Muscle of leg (tissue), 11 donors: ENCODE results near the gene PON3. TPM values are rescaled to one million over a fixed set of nuclear protein-coding genes. Genes with fewer than 3 reads are reported as not detected.

ENCODE experiments used
- DNase-seq: peaks from one replicate; pipeline ENCODE4 v3.0.0; 2013
- H3K27ac ChIP-seq: one replicate; pipeline ENCODE4 v1.5.1; 2013; ENCODE audit warnings: mild to moderate bottlenecking, low read length, control low read depth
- H3K27me3 ChIP-seq: one replicate; pipeline ENCODE4 v1.6.1; 2013; ENCODE audit warnings: low read length; ENCODE audit not compliant: control insufficient read depth, insufficient read depth
- H3K36me3 ChIP-seq: one replicate; pipeline ENCODE4 v1.6.1; 2013; ENCODE audit warnings: low read length; ENCODE audit not compliant: control insufficient read depth, insufficient read depth
- H3K4me1 ChIP-seq: one replicate; pipeline ENCODE4 v1.6.1; 2013; ENCODE audit warnings: low read length; ENCODE audit not compliant: control insufficient read depth, insufficient read depth
- H3K4me3 ChIP-seq: one replicate; pipeline ENCODE4 v1.5.1; 2013; ENCODE audit warnings: low read length, control low read depth
- H3K9me3 ChIP-seq: replicated peaks from 2 replicates; pipeline ENCODE4 v1.6.1; 2013; ENCODE audit warnings: low read depth, low read length; ENCODE audit not compliant: control insufficient read depth
- WGBS: methylation state at CpG from one replicate; pipeline ENCODE4 v1.1.5; 2013; ENCODE audit warnings: missing lambda C conversion rate; ENCODE audit not compliant: insufficient coverage; 5-methylcytosine and 5-hydroxymethylcytosine counted together
- polyA plus RNA-seq, 8 donors: library from polyadenylated mRNA; unstranded; fragments of 120-200 nt; gene quantifications; one replicate each; pipeline versions ENCODE4 v1.2.1 to v1.2.3, GENCODE V29; 2013; ENCODE audit warnings: inconsistent platforms in 1 of 8, low replicate concordance in 1 of 8; ENCODE audit not compliant: insufficient read length in 8 of 8, insufficient read depth in 1 of 8
- total RNA-seq: library from RNA; stranded (reverse); fragments of 120-200 nt; gene quantifications from one replicate; pipeline ENCODE4 v1.2.4, GENCODE V29; 2013

Gene PON3
- total and polyA plus RNA-seq, 9 donors: 3.4 to 6.5 (median 5.0) TPM

- DNase-seq: no peak
- Histone ChIP-seq H3K9me3 (no peaks in the 10 kb centered on the region), H3K27me3 (no peaks in the 10 kb centered on the region), H3K4me3 (no peak overlapping the region), H3K27ac (no peak overlapping the region), H3K36me3 (peaks cover 2% of the 10 kb centered on the region), H3K4me1 (no peaks in the 10 kb centered on the region)
- WGBS: 60% methylated on average over 1 of the region's 3 CpGs
Measured at GRCh38 chr7:95357623-95358022, 38.6 kb downstream of the PON3 start.

GRCh38 chr7:95342642-95343307, 53.4 kb downstream of the PON3 start:
- Histone ChIP-seq H3K27ac (no peak overlapping the region), H3K4me3 (no peak overlapping the region), H3K9me3 (no peaks in the 10 kb centered on the region), H3K27me3 (no peaks in the 10 kb centered on the region), H3K4me1 (no peaks in the 10 kb centered on the region), H3K36me3 (no peaks in the 10 kb centered on the region)
- DNase-seq: no peak
- WGBS: 100% methylated on average over 1 of the region's 4 CpGs

GRCh38 chr7:95342029-95342428, 54.1 kb downstream of the PON3 start:
- Histone ChIP-seq H3K27me3 (no peaks in the 10 kb centered on the region), H3K9me3 (no peaks in the 10 kb centered on the region), H3K36me3 (no peaks in the 10 kb centered on the region), H3K4me3 (no peak overlapping the region), H3K27ac (no peak overlapping the region), H3K4me1 (no peaks in the 10 kb centered on the region)
- WGBS: 100% methylated on average over 1 of the region's 3 CpGs
- no peak for DNase-seq

- H3K27me3 ChIP-seq: no peaks in the 10 kb centered on the region
- no peak overlapping the region for H3K4me3 ChIP-seq
- H3K27ac ChIP-seq: no peak overlapping the region
- H3K9me3 ChIP-seq: no peaks in the 10 kb centered on the region
- DNase-seq: no peak
- no CpG with 5 or more reads among the region's 2 CpGs for WGBS
- no peaks in the 10 kb centered on the region for H3K4me1 ChIP-seq
- H3K36me3 ChIP-seq: no peaks in the 10 kb centered on the region
Measured at GRCh38 chr7:95340491-95340890, 55.7 kb downstream of the PON3 start.

GRCh38 chr7:95338832-95339231, 57.3 kb downstream of the PON3 start:
- Histone ChIP-seq H3K27me3 (no peaks in the 10 kb centered on the region), H3K4me3 (no peak overlapping the region), H3K9me3 (no peaks in the 10 kb centered on the region), H3K4me1 (no peaks in the 10 kb centered on the region), H3K27ac (no peak overlapping the region), H3K36me3 (no peaks in the 10 kb centered on the region)
- no peak for DNase-seq
- 90% methylated on average over 2 of the region's 3 CpGs for WGBS

GRCh38 chr7:95335093-95335492, 61.1 kb downstream of the PON3 start:
- Histone ChIP-seq H3K27ac (no peak overlapping the region), H3K9me3 (no peaks in the 10 kb centered on the region), H3K4me3 (no peak overlapping the region), H3K4me1 (no peaks in the 10 kb centered on the region), H3K36me3 (no peaks in the 10 kb centered on the region), H3K27me3 (no peaks in the 10 kb centered on the region)
- DNase-seq: no peak

- H3K27ac ChIP-seq: no peak overlapping the region
- no peaks in the 10 kb centered on the region for H3K4me1 ChIP-seq
- no peak overlapping the region for H3K4me3 ChIP-seq
- no peaks in the 10 kb centered on the region for H3K36me3 ChIP-seq
- no peak for DNase-seq
- H3K27me3 ChIP-seq: no peaks in the 10 kb centered on the region
- no peaks in the 10 kb centered on the region for H3K9me3 ChIP-seq
Measured at GRCh38 chr7:95334447-95334846, 61.7 kb downstream of the PON3 start.

- Histone ChIP-seq H3K27ac (peak overlapping the region; percentile 50), H3K4me1 (no peaks in the 10 kb centered on the region), H3K27me3 (no peaks in the 10 kb centered on the region), H3K9me3 (no peaks in the 10 kb centered on the region), H3K36me3 (no peaks in the 10 kb centered on the region), H3K4me3 (no peak overlapping the region)
- DNase-seq: peak; percentile 27
- WGBS: no CpG with 5 or more reads among the region's 1 CpG
Measured at GRCh38 chr7:95330961-95331337, 65.2 kb downstream of the PON3 start.

- Histone ChIP-seq H3K4me3 (peak overlapping the region; percentile 28), H3K27me3 (no peaks in the 10 kb centered on the region), H3K9me3 (no peaks in the 10 kb centered on the region), H3K4me1 (no peaks in the 10 kb centered on the region), H3K36me3 (no peaks in the 10 kb centered on the region), H3K27ac (peak overlapping the region; percentile 50)
- DNase-seq: peak; percentile 74
- whole genome bisulfite sequencing: no CpG with 5 or more reads among the region's 4 CpGs
Measured at GRCh38 chr7:95330204-95330960, 65.8 kb downstream of the PON3 start.

- no peak for DNase-seq
- H3K27me3 ChIP-seq: no peaks in the 10 kb centered on the region
- H3K4me3 ChIP-seq: no peak overlapping the region
- H3K9me3 ChIP-seq: no peaks in the 10 kb centered on the region
- H3K36me3 ChIP-seq: no peaks in the 10 kb centered on the region
- 68% methylated on average over 2 of the region's 3 CpGs for WGBS
- no peak overlapping the region for H3K27ac ChIP-seq
- H3K4me1 ChIP-seq: no peaks in the 10 kb centered on the region
Measured at GRCh38 chr7:95327356-95327755, 68.8 kb downstream of the PON3 start.
